Astrocyte (in vitro differentiated cells and primary cell): ENCODE measurements around the gene MYO16.

Experiments
- EZH2 ChIP-seq: IDR thresholded peaks from 2 replicates; pipeline ENCODE4 v1.6.1; 2012; ENCODE audit warnings: mild to moderate bottlenecking, low read length, inconsistent platforms; ENCODE audit not compliant: insufficient read depth
- TF ChIP-seq, protein P1 (sequence below): IDR thresholded peaks from 2 replicates; pipeline ENCODE4 v1.5.1; 2011; ENCODE audit warnings: low read depth, mild to moderate bottlenecking, inconsistent platforms, low read length, moderate library complexity; ENCODE audit not compliant: insufficient read depth

DNA sequence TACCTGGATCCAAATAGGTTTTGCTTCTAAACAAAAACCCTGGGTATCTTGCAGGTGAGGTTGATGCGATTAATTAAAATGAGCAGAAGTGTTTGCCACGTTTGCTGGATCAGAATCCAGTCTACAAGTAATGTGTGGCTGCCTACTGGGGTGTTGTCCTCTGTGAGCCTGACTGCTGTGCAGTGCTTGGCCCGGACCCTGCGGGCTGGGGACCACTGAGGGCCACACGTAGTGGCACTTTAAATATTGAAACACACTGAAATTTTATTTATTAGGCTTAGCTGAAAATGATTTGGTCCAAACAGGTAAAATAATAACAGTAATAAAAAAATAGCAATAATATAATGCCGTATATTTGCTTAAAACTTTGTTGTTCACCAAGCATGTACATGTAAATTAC is 338.0 kb downstream of the MYO16 start:
- TF ChIP-seq, protein P1, sequence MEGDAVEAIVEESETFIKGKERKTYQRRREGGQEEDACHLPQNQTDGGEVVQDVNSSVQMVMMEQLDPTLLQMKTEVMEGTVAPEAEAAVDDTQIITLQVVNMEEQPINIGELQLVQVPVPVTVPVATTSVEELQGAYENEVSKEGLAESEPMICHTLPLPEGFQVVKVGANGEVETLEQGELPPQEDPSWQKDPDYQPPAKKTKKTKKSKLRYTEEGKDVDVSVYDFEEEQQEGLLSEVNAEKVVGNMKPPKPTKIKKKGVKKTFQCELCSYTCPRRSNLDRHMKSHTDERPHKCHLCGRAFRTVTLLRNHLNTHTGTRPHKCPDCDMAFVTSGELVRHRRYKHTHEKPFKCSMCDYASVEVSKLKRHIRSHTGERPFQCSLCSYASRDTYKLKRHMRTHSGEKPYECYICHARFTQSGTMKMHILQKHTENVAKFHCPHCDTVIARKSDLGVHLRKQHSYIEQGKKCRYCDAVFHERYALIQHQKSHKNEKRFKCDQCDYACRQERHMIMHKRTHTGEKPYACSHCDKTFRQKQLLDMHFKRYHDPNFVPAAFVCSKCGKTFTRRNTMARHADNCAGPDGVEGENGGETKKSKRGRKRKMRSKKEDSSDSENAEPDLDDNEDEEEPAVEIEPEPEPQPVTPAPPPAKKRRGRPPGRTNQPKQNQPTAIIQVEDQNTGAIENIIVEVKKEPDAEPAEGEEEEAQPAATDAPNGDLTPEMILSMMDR: no peak
- TF ChIP-seq EZH2: no peak
